HG02642 (cell line): ENCODE data around the gene NACC2.

Experiments
- ATAC-seq: cut with Tn5 transposase; IDR thresholded peaks from one replicate; pipeline ENCODE4 v1.9.1; 2021; ENCODE audit warnings: mild to moderate bottlenecking; ENCODE audit not compliant: unreplicated experiment, poor library complexity

Gene NACC2

GRCh38 chr9:136059851-136060670 lies 35.0 kb downstream of the NACC2 start:
- ATAC-seq: no peak

- no peak for ATAC-seq
Measured at GRCh38 chr9:136059321-136059791, 35.7 kb downstream of the NACC2 start.

DNA sequence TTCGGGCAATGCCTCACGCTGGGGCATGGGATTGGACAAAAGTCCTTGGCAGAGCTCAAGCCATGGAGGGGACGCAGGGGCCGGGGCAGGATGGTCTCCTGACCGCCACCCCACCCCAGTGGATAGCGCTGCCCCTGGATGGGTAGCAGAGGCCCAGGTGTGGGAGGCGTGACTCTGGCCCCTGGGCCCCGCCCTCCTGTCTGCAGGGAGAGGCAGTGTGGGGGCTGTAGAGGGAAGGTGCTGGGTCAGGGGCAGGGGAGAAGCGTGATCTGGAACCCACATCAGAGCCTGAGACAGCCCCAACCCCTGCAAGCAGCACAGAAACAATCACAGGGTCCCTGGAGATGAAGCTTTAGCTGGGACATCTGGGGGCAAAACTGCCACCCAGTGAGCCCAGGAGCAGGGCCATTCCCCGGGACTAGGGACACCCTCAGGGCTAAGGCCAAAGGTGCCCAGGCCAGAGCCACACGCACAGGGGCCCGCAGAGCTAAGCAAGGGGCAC lies 36.2 kb downstream of the NACC2 start:
- no peak for ATAC-seq

GRCh38 chr9:136058084-136058483 lies 37.0 kb downstream of the NACC2 start:
- ATAC-seq: no peak

- ATAC-seq: no peak
Measured at GRCh38 chr9:136057236-136058081, 37.6 kb downstream of the NACC2 start.

- ATAC-seq: no peak
Measured at GRCh38 chr9:136056546-136057235, 38.4 kb downstream of the NACC2 start.

- no peak for ATAC-seq
Measured at GRCh38 chr9:136055715-136056545, 39.2 kb downstream of the NACC2 start.

DNA sequence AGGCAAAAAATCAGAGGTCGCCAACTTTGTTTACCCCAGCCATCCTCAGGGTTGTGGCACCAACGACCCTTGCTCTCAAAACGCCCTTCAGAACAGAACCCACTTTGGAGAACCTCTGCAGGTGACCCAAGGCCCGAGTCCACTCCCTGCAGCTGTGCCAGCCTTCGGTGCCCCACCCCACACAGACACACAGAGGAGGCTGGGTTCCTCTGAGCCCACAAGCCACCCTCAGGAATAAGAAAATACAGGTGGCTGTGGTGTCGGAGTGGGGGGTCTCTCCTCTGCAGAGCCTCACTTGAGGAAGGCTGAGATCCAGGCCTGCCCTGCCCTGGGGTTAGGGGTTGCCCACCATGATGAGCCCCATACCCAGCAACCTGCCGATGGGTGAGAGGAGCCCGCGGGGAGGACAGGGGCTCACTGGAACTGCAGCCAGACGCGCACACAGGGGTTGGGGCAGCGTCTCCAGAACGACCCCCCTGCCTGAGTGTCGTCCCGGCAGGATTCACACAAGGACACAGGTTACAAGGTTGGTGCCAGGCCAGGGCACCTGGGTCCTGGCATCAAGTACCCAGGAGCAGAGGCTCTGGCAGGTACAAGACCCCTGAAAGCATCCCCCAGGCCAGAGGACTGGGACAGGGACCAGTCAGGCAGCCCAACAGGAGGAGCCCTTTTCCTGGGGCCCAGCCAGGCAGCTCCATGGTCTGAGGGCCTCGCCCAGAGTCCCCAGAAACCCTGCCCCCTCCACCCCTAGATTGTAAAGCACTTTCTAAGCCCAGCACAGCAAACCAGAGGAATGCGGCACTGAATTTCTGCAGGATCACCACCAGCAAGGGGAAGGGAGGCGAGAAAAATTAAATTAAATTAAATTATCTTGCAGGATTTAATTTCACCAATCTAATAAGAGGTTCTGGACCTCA lies 40.0 kb downstream of the NACC2 start:
- ATAC-seq: no peak

- no peak for ATAC-seq
Measured at GRCh38 chr9:136054146-136054545, 40.9 kb downstream of the NACC2 start.

DNA sequence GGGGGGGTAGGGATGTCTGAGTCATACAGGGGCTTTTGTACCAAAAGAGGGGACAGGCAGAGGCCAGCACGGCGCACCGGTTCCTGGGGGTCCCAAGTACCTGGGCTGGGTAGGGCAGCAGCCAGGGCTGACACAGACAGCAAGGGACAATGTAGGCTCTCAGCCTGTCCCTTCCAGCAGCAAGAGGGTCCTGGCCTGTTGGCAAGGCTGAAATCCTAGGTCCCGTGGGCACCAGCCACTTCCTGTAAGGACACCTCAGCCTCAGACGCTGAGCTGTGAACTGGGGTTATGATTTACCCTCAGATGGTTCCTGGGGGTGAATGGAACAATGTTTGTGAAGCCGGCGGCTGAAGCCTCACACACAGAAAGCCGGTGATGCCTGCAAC lies 41.3 kb downstream of the NACC2 start:
- ATAC-seq: no peak

DNA sequence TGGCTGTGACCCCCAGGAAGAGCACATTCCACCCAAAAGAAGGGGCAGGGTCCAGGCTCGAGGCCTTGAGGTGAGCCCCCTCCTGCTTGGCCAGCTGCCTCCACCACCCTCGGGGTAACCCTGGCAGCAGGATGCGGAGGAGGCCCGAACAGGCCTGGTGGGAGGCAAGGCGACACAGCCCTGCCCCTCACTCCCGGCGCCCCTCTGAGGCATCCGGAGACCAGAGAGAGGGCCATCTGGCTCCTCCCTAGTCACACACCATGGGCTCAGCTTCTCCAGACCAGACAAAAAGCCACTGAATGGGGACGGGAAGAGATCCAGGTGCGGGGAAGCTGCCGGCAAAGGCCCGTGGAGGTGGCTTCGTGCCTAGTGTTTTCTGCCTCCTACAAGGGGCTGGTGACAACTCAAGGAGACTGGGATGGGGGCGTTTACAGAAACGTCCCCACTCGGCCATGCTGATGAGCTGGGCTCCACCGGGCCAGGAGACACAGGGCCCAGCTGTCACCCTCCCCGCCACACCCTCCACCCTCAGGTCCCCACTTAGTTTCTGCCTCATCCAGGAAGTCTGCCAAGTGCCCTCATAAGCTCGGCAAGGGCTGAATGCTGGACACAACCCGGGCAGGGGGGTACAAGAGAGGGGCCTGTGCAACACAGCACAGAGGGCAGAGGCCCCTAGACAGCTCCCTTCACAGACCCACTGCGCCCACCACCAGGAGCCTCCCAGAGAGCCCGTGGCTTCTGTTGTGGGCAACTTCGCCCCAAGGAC lies 41.9 kb downstream of the NACC2 start:
- ATAC-seq: no peak

GRCh38 chr9:136052472-136052880 lies 42.6 kb downstream of the NACC2 start:
- ATAC-seq: no peak

GRCh38 chr9:136051837-136052471 lies 43.1 kb downstream of the NACC2 start:
- no peak for ATAC-seq

DNA sequence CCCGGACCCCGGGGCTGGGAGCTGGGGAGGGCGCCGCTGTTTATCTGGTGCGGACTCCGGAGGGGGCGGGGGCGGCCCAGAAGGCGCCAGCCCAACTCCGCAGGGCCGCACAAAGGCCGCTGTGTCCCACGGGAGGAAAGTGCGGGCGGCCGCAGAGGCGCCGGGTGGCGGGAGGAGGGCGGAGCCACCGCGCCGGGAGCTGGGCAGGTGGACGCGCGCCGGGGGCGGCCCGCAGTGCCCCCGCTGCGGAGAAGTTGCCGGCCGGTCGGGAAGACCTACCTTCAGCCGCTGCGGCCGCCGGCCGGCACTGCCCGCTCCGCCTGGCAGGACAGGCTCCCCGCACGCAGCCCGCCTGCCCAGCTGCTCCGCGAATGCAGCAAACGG lies 43.6 kb downstream of the NACC2 start:
- no peak for ATAC-seq

DNA sequence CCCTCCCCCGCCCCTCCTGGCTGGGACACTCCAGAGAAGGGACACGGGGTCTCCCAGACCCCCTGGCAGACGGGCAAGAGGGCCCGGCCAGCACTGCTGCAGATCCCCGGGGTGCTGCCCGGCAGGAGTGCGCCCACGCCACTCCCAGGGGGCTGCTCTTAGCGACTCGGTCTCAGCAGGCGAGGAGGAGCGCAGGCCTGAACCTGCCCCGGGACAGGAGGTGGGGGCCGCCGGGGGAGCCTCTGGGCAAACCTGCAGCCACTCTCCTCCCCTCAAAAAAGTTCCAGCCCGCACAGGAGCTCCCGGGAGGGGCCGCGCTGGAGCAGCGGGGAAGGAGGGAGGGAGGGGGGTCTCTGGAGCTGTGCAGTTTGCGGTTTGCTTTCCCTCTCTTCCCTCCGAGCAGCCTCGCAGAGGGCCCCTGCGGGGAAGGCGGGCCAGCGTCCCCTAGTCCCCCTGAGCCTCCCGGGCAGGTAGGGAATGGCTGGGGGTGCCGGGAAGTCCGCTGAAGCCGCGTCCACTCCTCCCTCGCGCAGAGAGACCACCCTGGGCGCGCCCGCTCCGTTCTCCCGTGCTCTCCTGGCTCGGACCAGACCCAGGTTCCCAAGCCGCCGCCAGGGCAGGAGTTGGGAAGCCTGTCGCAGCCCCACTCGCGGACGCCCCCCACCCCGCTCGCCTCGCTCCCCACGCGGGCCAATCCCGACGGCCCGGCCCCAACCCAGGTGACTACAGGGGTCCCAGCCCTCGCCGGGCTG lies 44.2 kb downstream of the NACC2 start:
- ATAC-seq: no peak

DNA sequence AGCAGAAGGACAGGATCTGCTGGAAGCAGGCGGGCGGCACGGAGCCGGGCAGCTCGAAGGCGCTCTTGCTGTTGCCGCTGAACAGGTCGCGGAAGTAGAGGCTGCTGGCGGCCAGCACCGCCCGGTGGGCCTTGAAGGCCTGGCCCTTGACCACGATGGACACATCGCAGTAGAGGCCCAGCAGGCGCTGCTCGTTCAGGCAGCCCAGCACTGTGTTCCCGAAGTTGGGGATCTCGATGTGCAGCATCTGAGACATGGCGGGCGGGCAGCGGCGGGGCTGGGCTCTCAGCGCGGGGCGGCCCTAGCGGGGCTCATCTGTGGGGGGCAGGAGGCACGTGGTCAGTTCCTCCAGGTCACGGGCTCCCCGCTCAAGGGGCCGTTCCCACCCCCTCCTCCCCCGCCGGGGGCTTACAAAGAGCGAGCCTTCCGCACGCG lies 44.8 kb downstream of the NACC2 start:
- ATAC-seq: no peak
